SK-N-MC (cell line): ENCODE data around the gene KRT26.

Experiments used
- DNase-seq: peaks from one replicate; pipeline ENCODE4 v3.0.0-alpha.2; 2011; ENCODE audit warnings: low read depth, low spot score
- H3K27ac ChIP-seq: fragments of 200-600 bp; sonication (generic); 2 replicates; pipeline ENCODE4 v1.5.1; 2016; ENCODE audit warnings: mixed run types
- H3K36me3 ChIP-seq: fragments of 200-600 bp; sonication (generic); 2 replicates; pipeline ENCODE4 v1.6.1; 2017; ENCODE audit warnings: antibody characterized with exemption, low read length, mixed read lengths; ENCODE audit not compliant: insufficient read depth
- H3K4me3 ChIP-seq: fragments of 200-600 bp; sonication (generic); 2 replicates; pipeline ENCODE4 v1.5.1; 2016
- H3K9ac ChIP-seq: fragments of 200-600 bp; sonication (generic); 2 replicates; pipeline ENCODE4 v1.8.0; 2017; ENCODE audit warnings: mixed run types, mixed read lengths; ENCODE audit not compliant: insufficient read length
- H3K9me3 ChIP-seq: fragments of 200-600 bp; sonication (generic); 2 replicates; pipeline ENCODE4 v1.6.1; 2017; ENCODE audit warnings: low read depth, mild to moderate bottlenecking, antibody characterized with exemption, low read length, moderate library complexity, mixed read lengths
- EZH2 ChIP-seq: fragments of 200-600 bp; sonication (generic); IDR thresholded peaks from one replicate; pipeline ENCODE4 v1.6.1; 2017; ENCODE audit warnings: antibody characterized with exemption
- FOXP2 ChIP-seq: optimal IDR thresholded peaks from 2 replicates; pipeline ENCODE3; 2011; ENCODE audit warnings: mild to moderate bottlenecking, moderate library complexity; ENCODE audit not compliant: insufficient read depth; ENCODE audit errors: extremely low read length, control extremely low read depth
- POLR2AphosphoS5 ChIP-seq: IDR thresholded peaks from 2 replicates; pipeline ENCODE4 v1.6.1; 2012; ENCODE audit warnings: mild to moderate bottlenecking, low read depth, low read length, borderline replicate concordance

Gene KRT26

GRCh38 chr17:40813804-40814203 is 41.8 kb upstream of the KRT26 start:
- H3K27ac ChIP-seq, result no peak overlapping the region
- no peak overlapping the region for H3K9ac ChIP-seq
- DNase-seq, result no peak
- no peak for TF ChIP-seq EZH2
- no peak for TF ChIP-seq FOXP2
- TF ChIP-seq POLR2AphosphoS5, result no peak
- H3K4me3 ChIP-seq, result no peak overlapping the region
- H3K9me3 ChIP-seq, result no peaks in the 10 kb centered on the region
- peaks cover 17% of the 10 kb centered on the region for H3K36me3 ChIP-seq

GRCh38 chr17:40812639-40813038 is 40.6 kb upstream of the KRT26 start:
- TF ChIP-seq POLR2AphosphoS5, result no peak
- no peak for TF ChIP-seq FOXP2
- no peak for TF ChIP-seq EZH2
- DNase-seq, result no peak
- no peak overlapping the region for H3K27ac ChIP-seq

GRCh38 chr17:40810494-40810893 is 38.5 kb upstream of the KRT26 start:
- no peak for DNase-seq
- Histone ChIP-seq H3K9me3 (no peaks in the 10 kb centered on the region; the same call in 1 of the 2 replicates), H3K36me3 (no peaks in the 10 kb centered on the region), H3K27ac (no peak overlapping the region), H3K4me3 (no peak overlapping the region), H3K9ac (no peak overlapping the region)
- no peak for TF ChIP-seq EZH2

More at GRCh38 chr17:40812639-40813038, 40.6 kb upstream of the KRT26 start:
- Histone ChIP-seq H3K9ac (no peak overlapping the region), H3K4me3 (no peak overlapping the region), H3K9me3 (no peaks in the 10 kb centered on the region), H3K36me3 (peaks cover 12% of the 10 kb centered on the region)

GRCh38 chr17:40809721-40810421 is 37.9 kb upstream of the KRT26 start:
- no peak overlapping the region for H3K4me3 ChIP-seq

GRCh38 chr17:40806131-40806530 is 34.1 kb upstream of the KRT26 start:
- no peak for TF ChIP-seq EZH2
- no peak for TF ChIP-seq POLR2AphosphoS5
- TF ChIP-seq FOXP2, result no peak
- no peak for DNase-seq
- Histone ChIP-seq H3K27ac (no peak overlapping the region), H3K9ac (no peak overlapping the region), H3K4me3 (no peak overlapping the region), H3K36me3 (peaks cover 3% of the 10 kb centered on the region; the same call in 1 of the 2 replicates), H3K9me3 (peaks cover 5% of the 10 kb centered on the region; the same call in 1 of the 2 replicates)

More at GRCh38 chr17:40809721-40810421, 37.9 kb upstream of the KRT26 start:
- H3K27ac ChIP-seq, result 0 out of 2 replicates have a peak overlapping the region, but pooled peaks have one; percentile 52
- no peak for DNase-seq
- peak overlapping the region; percentile 23 for H3K9ac ChIP-seq
- no peak for TF ChIP-seq POLR2AphosphoS5
- no peak for TF ChIP-seq FOXP2
- TF ChIP-seq EZH2, result no peak
- H3K9me3 ChIP-seq, result peaks cover 5% of the 10 kb centered on the region; the same call in 1 of the 2 replicates
- H3K36me3 ChIP-seq, result peaks cover 3% of the 10 kb centered on the region; the same call in 1 of the 2 replicates

- peaks cover 3% of the 10 kb centered on the region; the same call in 1 of the 2 replicates for H3K36me3 ChIP-seq
- H3K4me3 ChIP-seq, result peak overlapping the region; percentile 16
- no peak; the same call in 1 of the 2 replicates for TF ChIP-seq POLR2AphosphoS5
- peak; percentile 24 for TF ChIP-seq FOXP2
- TF ChIP-seq EZH2, result no peak
- DNase-seq, result peak; percentile 77
- H3K9ac ChIP-seq, result peak overlapping the region; percentile 55
- peak overlapping the region; percentile 91 for H3K27ac ChIP-seq
- H3K9me3 ChIP-seq, result peaks cover 5% of the 10 kb centered on the region; the same call in 1 of the 2 replicates
Measured at GRCh38 chr17:40803617-40804082, 31.6 kb upstream of the KRT26 start.

- H3K9me3 ChIP-seq, result peaks cover 5% of the 10 kb centered on the region; the same call in 1 of the 2 replicates
- H3K27ac ChIP-seq, result no peak overlapping the region
- H3K9ac ChIP-seq, result no peak overlapping the region
- no peak overlapping the region for H3K4me3 ChIP-seq
- TF ChIP-seq POLR2AphosphoS5, result no peak
- no peak for TF ChIP-seq EZH2
- TF ChIP-seq FOXP2, result no peak
- no peak for DNase-seq
- H3K36me3 ChIP-seq, result peaks cover 3% of the 10 kb centered on the region; the same call in 1 of the 2 replicates
Measured at GRCh38 chr17:40801157-40801556, 29.2 kb upstream of the KRT26 start.

- H3K9ac ChIP-seq, result no peak overlapping the region
- H3K4me3 ChIP-seq, result no peak overlapping the region
- peaks cover 3% of the 10 kb centered on the region; the same call in 1 of the 2 replicates for H3K36me3 ChIP-seq
- no peak overlapping the region for H3K27ac ChIP-seq
- TF ChIP-seq POLR2AphosphoS5 (no peak), FOXP2 (no peak), EZH2 (no peak)
- H3K9me3 ChIP-seq, result peaks cover 5% of the 10 kb centered on the region; the same call in 1 of the 2 replicates
- DNase-seq, result no peak
Measured at GRCh38 chr17:40800381-40800780, 28.4 kb upstream of the KRT26 start.

- H3K4me3 ChIP-seq, result no peak within 1 kb of the TSS
- no peaks in the 10 kb centered on the region for H3K36me3 ChIP-seq
- DNase-seq, result no peak
- TF ChIP-seq POLR2AphosphoS5 (no peak), EZH2 (no peak), FOXP2 (no peak)
- no peak within 1 kb of the TSS for H3K9ac ChIP-seq
- H3K9me3 ChIP-seq, result peaks cover under 1% of the 10 kb centered on the region; the same call in 1 of the 2 replicates
- H3K27ac ChIP-seq, result no peak within 1 kb of the TSS
Measured at GRCh38 chr17:40799859-40800258, 27.9 kb upstream of the KRT26 start, which contains the start of gene KRT28. Gene KRT28 (minus strand): TSS chr17:40799959. CDS start chr17:40799893, 66 bp downstream.
